PC-3 (cell line): ENCODE results near the gene TLCD4. TPM values are rescaled to one million over a fixed set of nuclear protein-coding genes. Genes with fewer than 3 reads are reported as not detected.
A peak's percentile ranks its signal among the peaks of the same experiment; 100 is the strongest.

ENCODE experiments used
- ATAC-seq: fragments of 200-7000 bp; cut with Tn5 transposase; 2 replicates; pipeline ENCODE4 v1.9.1; 2020; ENCODE audit warnings: mild to moderate bottlenecking, moderate library complexity
- Bru-seq: library from RNA; stranded (reverse); fragments of 400-500 nt; gene quantifications from one replicate; lab custom pipeline; 2021; lab: Mats Ljungman, UMichigan
- BruChase-seq, 2 experiments: library from RNA; stranded (reverse); fragments of 400-500 nt; gene quantifications; one replicate each; lab custom pipeline; 2021; lab: Mats Ljungman, UMichigan
- BruUV-seq: library from RNA; stranded (reverse); fragments of 400-500 nt; replicated peaks from 2 replicates; lab custom pipeline; 2021; lab: Mats Ljungman, UMichigan
- CTCF ChIA-PET: fragments of 300-600 bp; sonication (Branson Sonifier 250); formaldehyde crosslinking; loops from one replicate; lab custom pipeline; 2022; ENCODE audit warnings: antibody characterized with exemption; lab: Charles Lee
- POLR2A ChIA-PET: fragments of 300-600 bp; sonication (Branson Sonifier 250); formaldehyde crosslinking; loops from one replicate; lab custom pipeline; 2022; ENCODE audit warnings: antibody characterized with exemption; ENCODE audit not compliant: unreplicated experiment; lab: Charles Lee
- DNase-seq: peaks from one replicate; pipeline ENCODE4 v3.0.0-alpha.2; 2015
- H2AFZ ChIP-seq: fragments of 300-600 bp; sonication (generic); 2 replicates; pipeline ENCODE4 v1.6.0; 2016; ENCODE audit warnings: antibody characterized with exemption, low read length
- H3F3A ChIP-seq: fragments of 300-600 bp; sonication (generic); one replicate; pipeline ENCODE4 v1.6.0; 2017; ENCODE audit warnings: antibody characterized with exemption, low read length, control low read depth, mild to moderate bottlenecking; ENCODE audit not compliant: unreplicated experiment
- H3K27ac ChIP-seq: fragments of 300-600 bp; sonication (generic); 2 replicates; pipeline ENCODE4 v1.5.1; 2016; ENCODE audit warnings: mild to moderate bottlenecking, low read length
- H3K27me3 ChIP-seq: fragments of 300-600 bp; sonication (generic); 2 replicates; pipeline ENCODE4 v1.6.1; 2016; ENCODE audit warnings: low read length, mixed read lengths
- H3K36me3 ChIP-seq: fragments of 300-600 bp; sonication (generic); 2 replicates; pipeline ENCODE4 v1.6.1; 2016; ENCODE audit warnings: low read depth, mixed run types, low read length, mixed read lengths
- H3K4me1 ChIP-seq: fragments of 300-600 bp; sonication (generic); 2 replicates; pipeline ENCODE4 v1.5.1; 2016; ENCODE audit warnings: low read length; ENCODE audit not compliant: insufficient read depth
- H3K4me2 ChIP-seq: fragments of 300-600 bp; sonication (generic); 2 replicates; pipeline ENCODE4 v1.6.0; 2016; ENCODE audit warnings: low read length
- H3K4me3 ChIP-seq: fragments of 300-600 bp; sonication (generic); 2 replicates; pipeline ENCODE4 v1.5.1; 2016; ENCODE audit warnings: mild to moderate bottlenecking, low read length, mixed read lengths
- H3K79me2 ChIP-seq: fragments of 300-600 bp; sonication (generic); 2 replicates; pipeline ENCODE4 v1.6.1; 2017; ENCODE audit warnings: low read length, mixed read lengths
- H3K9ac ChIP-seq: fragments of 300-600 bp; sonication (generic); 2 replicates; pipeline ENCODE4 v1.6.0; 2016; ENCODE audit warnings: mild to moderate bottlenecking, low read length
- H3K9me2 ChIP-seq: fragments of 300-600 bp; sonication (generic); replicated peaks from 2 replicates; pipeline ENCODE4 v1.6.1; 2016; ENCODE audit warnings: mixed run types, low read length, mixed read lengths
- H3K9me3 ChIP-seq: fragments of 300-600 bp; sonication (generic); 2 replicates; pipeline ENCODE4 v1.6.1; 2016; ENCODE audit warnings: low read length, mixed read lengths
- H4K20me1 ChIP-seq: fragments of 300-600 bp; sonication (generic); 2 replicates; pipeline ENCODE4 v1.6.1; 2016; ENCODE audit warnings: low read length, mixed read lengths
- CTCF ChIP-seq: fragments of 300-600 bp; sonication (generic); conservative IDR thresholded peaks from 2 replicates; pipeline ENCODE4 v1.5.1; 2017; ENCODE audit warnings: antibody characterized with exemption, low read depth, mild to moderate bottlenecking, low read length
- EZH2 ChIP-seq: fragments of 300-600 bp; sonication (generic); IDR thresholded peaks from one replicate; pipeline ENCODE4 v1.6.1; 2017; ENCODE audit warnings: antibody characterized with exemption, mild to moderate bottlenecking, low read length; ENCODE audit not compliant: unreplicated experiment
- EZH2phosphoT487 ChIP-seq: fragments of 300-600 bp; sonication (generic); IDR thresholded peaks from 2 replicates; pipeline ENCODE4 v1.6.1; 2018; ENCODE audit warnings: mild to moderate bottlenecking, antibody characterized with exemption, low read length, borderline replicate concordance
- intact Hi-C: fragments of 100-400 bp; cut with micrococcal nuclease; formaldehyde crosslinking; loops from 2 replicates; pipeline ENCODE4 v1.9.0; 2023
- long read RNA-seq: library from polyadenylated mRNA; unstranded; transcript quantifications from one replicate; pipeline ENCODE4 v2.0.0, GENCODE V29; 2021; ENCODE audit not compliant: unreplicated experiment
- total RNA-seq: library from RNA; depleted of rRNA; stranded (reverse); fragments of >200 nt; gene quantifications from 2 replicates; pipeline ENCODE4 v1.2.3, GENCODE V29; 2014; rRNA removed

Gene TLCD4
- 8.3 and 8.6 TPM in 2 replicates for total RNA-seq
- percentile 85 among the genes with signal in this experiment for Bru-seq, nascent RNA
- BruChase-seq, experiment 1, labeled RNA remaining after a 6-hour chase: percentile 95 among the genes with signal in this experiment
- BruChase-seq, experiment 2, labeled RNA remaining after a 2-hour chase: percentile 93 among the genes with signal in this experiment
- long read RNA-seq, full-length matches to known transcripts: 54 of 79 reads
- long read RNA-seq, partial matches to known transcripts: 5 of 79 reads
- long read RNA-seq, other reads (novel, unspliced or antisense): 20 of 79 reads

- H3K9me3 ChIP-seq: no peaks in the 10 kb centered on the region
- H3K4me1 ChIP-seq: peaks cover 18% of the 10 kb centered on the region
- DNase-seq (peak; percentile 78), ATAC-seq (peak; percentile 90)
- no peaks in the 10 kb centered on the region for H3F3A ChIP-seq
- H3K27ac ChIP-seq: 0 out of 2 replicates have a peak within 1 kb of the TSS, but pooled peaks have one; percentile 1
- H3K4me2 ChIP-seq: peak within 1 kb of the TSS; percentile 84
- H3K27me3 ChIP-seq: no peaks in the 10 kb centered on the region
- H3K9ac ChIP-seq: peak within 1 kb of the TSS; percentile 51
- H3K36me3 ChIP-seq: no peaks in the 10 kb centered on the region
- H3K79me2 ChIP-seq: peaks cover 18% of the 10 kb centered on the region
- CTCF ChIA-PET: interaction anchor here (0.5 to 2.9 kb wide), 5 partner anchors 19 to 116 kb away, joined by 3 to 51 read pairs (median 4); partner anchors contain the start of gene RWDD3
- intact Hi-C loops: loop anchor here (2.0 to 10.0 kb wide), 3 partner anchors 45 to 263 kb away; partner anchors contain the start of gene ALG14
- H3K9me2 ChIP-seq: no peaks in the 10 kb centered on the region
- TF ChIP-seq EZH2phosphoT487 (no peak), EZH2 (no peak), CTCF (no peak)
- H2AFZ ChIP-seq: peak within 1 kb of the TSS; percentile 94
- no peaks in the 10 kb centered on the region for H4K20me1 ChIP-seq
- H3K4me3 ChIP-seq: peak within 1 kb of the TSS; percentile 88
- no TSS peak for BruUV-seq
- POLR2A ChIA-PET: interaction anchor here (0.6 to 1.5 kb wide), 4 partner anchors 18 to 187 kb away, joined by 3 to 5 read pairs (median 4); partner anchors contain the start of gene RWDD3
Measured at GRCh38 chr1:95117207-95118066, at the start of gene TLCD4. TLCD4 (plus strand) TSS chr1:95117355; CDS start chr1:95143902, 26,547 bp downstream.

- H2AFZ ChIP-seq: no peak overlapping the region
- no peaks in the 10 kb centered on the region for H4K20me1 ChIP-seq
- no peak for TF ChIP-seq EZH2phosphoT487
- TF ChIP-seq CTCF: no peak
- no peak for TF ChIP-seq EZH2
- H3K27me3 ChIP-seq: no peaks in the 10 kb centered on the region
- H3K79me2 ChIP-seq: 0 out of 2 replicates have a peak, but pooled peaks cover 6% of the 10 kb centered on the region
- BruUV-seq: no TSS peak
- intact Hi-C loops: no loop called here
- CTCF ChIA-PET: no interaction called here
- H3F3A ChIP-seq: no peaks in the 10 kb centered on the region
- H3K9ac ChIP-seq: no peak overlapping the region
- H3K9me3 ChIP-seq: no peaks in the 10 kb centered on the region
- ATAC-seq (no peak), DNase-seq (no peak)
- H3K9me2 ChIP-seq: no peaks in the 10 kb centered on the region
- peaks cover 10% of the 10 kb centered on the region for H3K4me1 ChIP-seq
- POLR2A ChIA-PET: interaction anchor here (0.7 kb wide), 1 partner anchor 132 kb away, joined by 7 read pairs; no protein-coding TSS in a partner anchor
- H3K36me3 ChIP-seq: no peaks in the 10 kb centered on the region
- no peak overlapping the region for H3K4me2 ChIP-seq
- no peak overlapping the region for H3K27ac ChIP-seq
- H3K4me3 ChIP-seq: no peak overlapping the region
Measured at GRCh38 chr1:95067568-95067967, 49.6 kb upstream of the TLCD4 start.
